Dedifferentiated amniotic fluid mesenchymal stem cell (primary cell): Measurements from ENCODE around the gene ANKRD13A.
"Not testable (repeated sequence)": the region's sequence is repeated elsewhere in the genome, so short reads cannot be mapped to it uniquely, and the experiment has no call there.

ENCODE experiments used
- DNase-seq: peaks from one replicate; pipeline ENCODE4 v3.0.0-alpha.2; 2016; ENCODE audit errors: extremely low spot score

ANKRD13A gene

DNA sequence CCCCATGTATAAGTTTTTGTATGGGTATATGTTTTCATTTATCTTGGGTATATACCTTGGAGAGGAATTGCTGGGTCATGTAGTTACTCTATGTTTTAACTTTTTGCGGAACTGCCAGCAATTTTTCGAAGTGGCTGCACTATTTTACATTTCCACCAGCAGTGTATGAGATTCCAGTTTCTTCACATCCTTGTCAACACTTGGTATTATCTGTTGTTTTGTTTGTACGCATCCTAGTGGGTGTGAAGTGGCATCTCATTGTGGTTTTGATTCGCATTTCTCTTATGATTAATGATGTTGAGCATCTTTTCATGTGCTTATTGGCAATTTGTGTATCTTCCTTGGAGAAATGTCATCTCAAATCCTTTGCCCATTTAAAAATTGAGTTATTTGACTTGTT is 6.9 kb downstream of the ANKRD13A start:
- no peak for DNase-seq

DNA sequence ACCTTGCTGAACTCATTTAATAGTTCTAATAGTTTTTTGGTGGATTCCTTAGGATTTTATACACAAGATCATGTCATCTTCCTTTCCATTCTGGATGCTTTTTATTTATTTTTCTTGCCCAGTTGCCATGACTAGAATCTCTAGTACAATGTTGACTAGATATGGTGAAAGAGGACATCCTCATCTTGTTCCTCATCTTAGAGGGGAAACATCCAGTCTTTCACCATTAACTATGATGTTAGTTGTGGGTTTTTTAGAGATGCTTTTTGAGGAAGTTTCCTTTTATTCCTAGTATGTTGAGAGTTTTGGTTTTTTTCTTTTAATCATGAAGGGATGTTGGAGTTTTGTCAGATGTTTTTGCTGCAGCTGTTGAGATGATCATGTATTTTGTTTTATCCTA is 8.7 kb downstream of the ANKRD13A start:
- DNase-seq = no peak

GRCh38 chr12:110008681-110009398 is 9.6 kb downstream of the ANKRD13A start:
- not testable (repeated sequence) for DNase-seq

DNA sequence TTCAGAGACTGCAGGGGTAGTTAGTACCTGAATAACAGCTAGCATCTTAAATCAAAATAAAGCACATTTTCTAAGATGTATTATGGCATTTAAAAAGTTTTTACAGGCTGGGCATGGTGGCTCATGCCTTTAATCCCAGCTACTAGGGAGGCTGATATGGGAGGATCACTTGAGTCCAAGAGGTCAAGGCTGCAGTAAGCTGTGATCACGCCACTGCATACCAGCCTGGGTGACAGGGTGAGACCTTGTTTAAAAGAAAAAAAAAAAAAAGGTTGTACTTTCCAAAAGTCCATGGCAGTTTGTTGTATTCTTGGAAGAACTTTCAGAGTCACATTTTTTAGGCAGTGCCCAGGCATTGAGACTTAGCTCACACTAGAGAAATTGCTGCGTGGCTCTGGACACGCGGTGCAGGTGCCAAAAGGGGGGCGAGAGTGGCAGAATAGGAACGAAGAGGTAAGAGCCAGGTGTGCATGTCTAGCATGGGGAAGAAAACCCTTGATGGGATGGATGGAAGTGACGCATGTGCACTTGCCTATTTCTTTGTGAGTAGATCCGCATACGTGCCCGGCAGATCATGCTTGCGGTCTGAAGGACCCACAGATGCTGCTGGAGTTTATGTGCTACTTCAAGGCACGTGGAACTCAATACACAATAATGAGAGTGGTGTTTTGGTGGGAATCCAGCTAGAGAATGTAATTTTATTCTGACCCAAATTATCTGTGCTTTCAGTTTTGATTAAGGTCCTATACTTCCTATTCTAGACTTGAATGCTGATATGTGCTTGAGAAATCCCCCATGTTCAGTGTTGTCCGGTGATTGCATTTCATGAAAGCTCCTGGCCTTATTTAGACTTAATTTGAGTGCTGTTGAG is 11.9 kb downstream of the ANKRD13A start:
- DNase-seq = no peak

DNA sequence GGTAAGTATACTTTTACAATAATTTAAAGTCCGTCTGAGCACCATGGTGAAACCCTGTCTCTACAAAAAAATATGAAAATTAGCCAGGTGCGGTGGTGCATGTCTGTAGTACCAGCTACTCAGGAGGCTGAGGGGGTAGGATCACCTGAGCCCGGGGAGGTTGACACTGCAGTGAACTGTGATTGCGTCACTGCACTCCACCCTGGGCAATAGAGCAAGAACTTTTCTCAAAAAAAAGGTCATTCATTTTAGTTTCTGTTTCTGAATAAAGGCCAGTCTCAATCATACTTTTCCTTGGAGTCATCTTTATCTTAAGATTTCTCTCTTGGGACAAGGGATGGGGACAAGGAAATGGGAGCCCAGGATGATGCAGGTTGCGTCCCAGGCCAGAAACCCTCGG is 12.9 kb downstream of the ANKRD13A start:
- no peak for DNase-seq

DNA sequence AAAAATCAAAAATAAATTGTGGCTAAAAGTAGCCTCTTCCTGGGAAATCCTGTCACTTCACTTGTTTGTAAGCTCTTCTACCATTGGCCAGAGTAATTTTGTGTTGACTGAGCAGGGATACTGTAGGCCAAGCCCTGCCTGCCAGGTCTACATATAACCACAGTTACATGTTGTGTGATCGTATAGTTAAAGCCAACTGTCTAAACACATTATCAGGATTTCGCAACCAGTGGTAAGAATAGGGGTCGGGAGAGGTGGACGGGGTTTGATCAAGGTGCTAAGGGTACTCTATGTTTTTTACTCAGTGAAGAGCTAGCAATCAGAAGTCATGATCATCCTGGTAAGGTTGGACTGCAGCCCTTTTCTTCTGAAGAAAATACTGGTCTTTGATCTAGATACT is 13.4 kb downstream of the ANKRD13A start:
- no peak for DNase-seq

GRCh38 chr12:110015132-110015531 is 15.9 kb downstream of the ANKRD13A start:
- DNase-seq = no peak

- DNase-seq = no peak
Observed at GRCh38 chr12:110020956-110021355, 21.7 kb downstream of the ANKRD13A start.

- peak; percentile 57 for DNase-seq
Observed at GRCh38 chr12:110023059-110023980, 24.1 kb downstream of the ANKRD13A start.

DNA sequence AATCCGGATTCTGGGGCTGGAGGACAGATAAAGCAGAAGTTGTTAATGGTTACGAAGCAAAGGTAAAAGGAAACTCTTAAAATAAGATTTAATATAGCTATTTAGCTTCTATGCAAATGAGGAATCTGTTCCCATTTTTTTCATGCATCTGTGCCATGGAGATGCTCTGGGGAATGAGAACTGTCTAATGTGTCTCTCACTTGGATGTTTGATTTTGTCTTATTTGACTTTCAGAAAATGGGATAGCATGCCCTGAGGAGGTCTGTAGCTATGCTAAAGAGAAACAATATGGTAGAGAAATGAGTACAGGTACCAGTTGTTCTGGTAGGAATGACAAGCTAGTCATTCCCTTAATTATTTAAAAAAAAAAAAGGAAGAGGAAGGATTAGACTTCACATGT is 24.8 kb downstream of the ANKRD13A start:
- no peak for DNase-seq

GRCh38 chr12:110028323-110028722 is 29.1 kb downstream of the ANKRD13A start:
- no peak for DNase-seq

DNA sequence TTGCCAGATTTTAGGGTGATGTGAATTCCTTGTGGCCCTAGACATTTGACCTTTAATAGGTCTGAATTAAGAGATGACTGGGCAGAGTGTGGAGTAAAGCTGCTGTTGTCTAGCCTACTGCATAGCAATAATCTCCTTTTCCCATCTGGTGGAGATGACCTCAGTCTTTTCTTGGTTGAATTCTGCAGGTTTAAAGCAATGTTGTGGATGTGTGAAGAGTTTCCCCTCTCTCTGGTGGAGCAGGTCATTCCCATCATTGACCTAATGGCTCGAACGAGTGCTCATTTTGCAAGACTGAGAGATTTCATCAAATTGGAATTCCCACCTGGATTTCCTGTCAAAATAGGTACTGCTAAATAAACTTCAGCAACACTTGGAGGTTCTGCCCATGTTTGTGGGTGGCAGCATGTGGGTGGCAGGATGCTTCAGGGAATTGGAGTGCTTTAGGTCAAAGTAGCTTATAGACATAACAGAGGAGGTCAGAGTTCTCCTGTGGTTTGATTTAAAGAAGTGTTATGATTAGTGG is 30.1 kb downstream of the ANKRD13A start:
- no peak for DNase-seq

- DNase-seq = no peak
Observed at GRCh38 chr12:110033888-110034287, 34.7 kb downstream of the ANKRD13A start.

- no peak for DNase-seq
Observed at GRCh38 chr12:110035534-110036104, 36.4 kb downstream of the ANKRD13A start.

DNA sequence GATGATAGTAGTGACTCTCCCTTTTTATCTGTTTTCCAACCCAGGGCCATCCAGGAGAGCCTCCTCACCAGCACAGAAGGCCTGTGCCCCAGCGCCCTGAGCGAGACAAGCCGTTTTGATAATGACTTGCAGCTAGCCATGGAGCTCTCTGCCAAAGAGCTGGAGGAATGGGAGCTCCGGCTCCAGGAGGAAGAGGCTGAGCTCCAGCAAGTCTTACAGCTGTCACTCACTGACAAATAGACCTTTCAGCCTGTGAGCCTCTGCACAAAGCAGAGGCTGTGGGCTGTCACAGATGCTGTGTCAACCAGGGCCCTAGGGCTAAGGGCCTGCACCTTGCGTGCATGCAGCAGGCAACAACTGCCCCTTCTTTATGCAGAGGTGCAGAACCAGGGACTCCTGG is 38.1 kb downstream of the ANKRD13A start:
- DNase-seq = no peak

DNA sequence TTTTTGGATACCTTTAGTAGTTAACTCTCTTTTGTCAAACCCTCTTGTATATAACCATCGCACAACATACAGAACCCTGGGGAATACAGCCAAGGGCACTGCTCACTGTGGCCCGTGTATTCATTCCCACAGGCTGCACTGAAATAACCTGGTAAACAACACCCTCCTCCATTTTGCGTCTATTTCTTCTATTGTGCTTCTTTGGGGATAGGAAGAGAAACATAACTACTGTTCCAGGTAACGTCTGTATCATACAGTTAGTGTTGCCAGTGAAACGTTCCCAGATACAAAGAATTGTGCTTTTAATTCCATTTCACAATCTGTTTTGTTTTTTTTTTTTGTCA is 39.5 kb downstream of the ANKRD13A start:
- no peak for DNase-seq

DNA sequence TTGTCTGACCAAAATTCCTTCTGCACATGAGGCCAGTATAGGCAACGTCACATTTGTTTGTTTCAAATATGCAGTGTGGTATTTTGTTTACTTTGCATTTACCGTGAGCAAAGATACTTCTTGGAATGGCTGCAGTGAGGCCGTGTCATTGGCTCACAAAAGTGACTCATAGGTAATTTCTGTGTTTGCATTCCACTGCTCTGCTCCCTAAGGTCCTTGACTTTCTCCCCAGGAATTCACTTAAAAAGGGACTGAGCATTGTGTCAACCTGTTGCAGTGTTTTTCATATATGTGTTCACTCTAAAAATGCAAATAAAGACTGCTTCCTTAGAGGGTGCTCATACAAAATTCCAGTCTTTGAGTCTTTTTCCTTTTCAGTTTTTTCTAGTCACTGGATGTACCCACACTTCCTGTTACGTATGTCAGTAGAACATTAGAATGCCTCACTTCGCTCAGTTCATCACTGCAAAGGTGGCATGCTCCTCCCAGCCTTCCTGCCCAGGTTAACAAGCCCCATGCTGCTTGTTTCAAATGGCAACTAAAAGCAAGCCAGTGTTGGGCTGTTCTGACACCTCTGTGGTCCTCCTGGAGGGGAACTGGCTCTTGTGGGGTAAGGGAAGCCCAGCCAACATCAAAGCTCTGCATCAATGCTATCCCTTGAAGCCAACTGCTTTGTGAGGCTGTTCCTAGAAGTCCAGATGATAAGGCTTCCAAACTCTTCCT is 40.0 kb downstream of the ANKRD13A start:
- peak; percentile 85 for DNase-seq

- DNase-seq = no peak
Observed at GRCh38 chr12:110042264-110042663, 43.0 kb downstream of the ANKRD13A start.

- DNase-seq = no peak
Observed at GRCh38 chr12:110046451-110047187, 47.4 kb downstream of the ANKRD13A start.

DNA sequence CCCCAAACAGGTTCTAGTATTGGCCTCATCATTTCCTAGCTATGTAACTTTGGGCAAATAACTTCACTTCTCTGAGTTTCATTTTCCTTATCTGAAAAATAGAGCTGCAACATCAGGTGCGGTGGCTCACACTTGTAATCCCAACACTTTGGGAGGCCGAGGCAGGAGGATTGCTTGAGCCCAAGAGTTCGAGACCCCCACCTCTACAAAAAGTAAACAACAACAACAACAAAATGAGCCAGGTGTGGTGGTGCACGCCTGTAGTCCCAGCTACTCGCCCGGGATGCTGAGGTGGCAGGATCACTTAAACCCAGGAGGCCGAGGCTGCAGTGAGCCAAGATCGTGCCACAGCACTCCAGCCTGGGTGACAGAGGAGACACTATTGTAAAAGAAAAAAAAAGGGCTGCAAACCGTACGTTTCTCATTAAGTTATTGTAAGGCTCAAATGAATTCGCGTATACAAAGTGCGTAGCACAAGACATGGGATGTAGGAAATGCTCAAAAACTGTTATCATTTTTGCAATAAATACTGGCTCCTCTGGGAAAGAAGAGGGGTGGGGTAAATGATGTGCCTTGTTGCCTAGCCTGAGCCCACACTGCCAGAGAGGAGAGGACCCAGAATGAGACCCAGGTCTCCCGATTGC is 48.2 kb downstream of the ANKRD13A start:
- DNase-seq = no peak
